NCI-H774 (cell line): ENCODE data around the gene SIX6.
A peak's percentile ranks its signal among the peaks of the same experiment; 100 is the strongest.

Experiments
- DNase-seq: peaks from one replicate; lab custom pipeline; 2025; lab: John Stamatoyannopoulos, UW

The SIX6 gene

GRCh38 chr14:60514378-60514740, 5.4 kb downstream of the SIX6 start:
- DNase-seq, result no peak

- DNase-seq, result no peak
Measured at GRCh38 chr14:60514741-60515491, 6.0 kb downstream of the SIX6 start.

- DNase-seq, result no peak
Measured at GRCh38 chr14:60515511-60516289, 6.8 kb downstream of the SIX6 start.

GRCh38 chr14:60532442-60532841, 23.5 kb downstream of the SIX6 start:
- no peak for DNase-seq

GRCh38 chr14:60537663-60538062, 28.7 kb downstream of the SIX6 start:
- DNase-seq, result no peak

- DNase-seq, result no peak
Measured at GRCh38 chr14:60544659-60545058, 35.7 kb downstream of the SIX6 start.

- no peak for DNase-seq
Measured at GRCh38 chr14:60553808-60554207, 44.9 kb downstream of the SIX6 start.

GRCh38 chr14:60561845-60562746, 53.1 kb downstream of the SIX6 start:
- peak; percentile 33 for DNase-seq
